A673 (cell line): Measurements from ENCODE around the gene MAOB. TPM values are rescaled to one million over a fixed set of nuclear protein-coding genes. Genes with fewer than 3 reads are reported as not detected.

ENCODE experiments used
- BruUV-seq: library from RNA; stranded (reverse); fragments of 400-500 nt; replicated peaks from 2 replicates; lab custom pipeline; 2021; lab: Mats Ljungman, UMichigan
- CTCF ChIA-PET: fragments of 300-600 bp; sonication (Branson Sonifier 250); formaldehyde crosslinking; loops from one replicate; lab custom pipeline; 2022; ENCODE audit warnings: antibody characterized with exemption; lab: Charles Lee
- POLR2A ChIA-PET: fragments of 300-600 bp; sonication (Branson Sonifier 250); formaldehyde crosslinking; loops from one replicate; lab custom pipeline; 2022; ENCODE audit warnings: antibody characterized with exemption; ENCODE audit not compliant: low non-redundant PET; lab: Charles Lee
- DNase-seq: peaks from one replicate; pipeline ENCODE4 v3.0.0-alpha.2; 2015; ENCODE audit warnings: low spot score
- H3K27ac ChIP-seq: fragments of 200-600 bp; sonication (generic); 2 replicates; pipeline ENCODE4 v1.5.1; 2016; ENCODE audit warnings: mixed run types, low read depth, mild to moderate bottlenecking, mixed read lengths, antibody characterized with exemption, low read length; ENCODE audit not compliant: poor library complexity, severe bottlenecking
- H3K27me3 ChIP-seq: fragments of 200-600 bp; sonication (generic); replicated peaks from 2 replicates; pipeline ENCODE4 v1.6.1; 2017; ENCODE audit warnings: mixed run types, low read depth, mild to moderate bottlenecking, mixed read lengths, antibody characterized with exemption, low read length; ENCODE audit not compliant: insufficient read depth, poor library complexity
- H3K36me3 ChIP-seq: fragments of 200-600 bp; sonication (generic); 2 replicates; pipeline ENCODE4 v1.6.1; 2016; ENCODE audit warnings: mixed run types, mild to moderate bottlenecking, mixed read lengths, antibody characterized with exemption, low read length; ENCODE audit not compliant: insufficient read depth, poor library complexity, severe bottlenecking
- H3K4me1 ChIP-seq: fragments of 200-600 bp; sonication (generic); 2 replicates; pipeline ENCODE4 v1.6.1; 2017; ENCODE audit warnings: mixed run types, mild to moderate bottlenecking, mixed read lengths, antibody characterized with exemption, low read length; ENCODE audit not compliant: insufficient read depth, poor library complexity, severe bottlenecking
- H3K4me3 ChIP-seq: fragments of 200-600 bp; sonication (generic); 2 replicates; pipeline ENCODE4 v1.5.1; 2016; ENCODE audit warnings: low read depth, mixed run types, mild to moderate bottlenecking, mixed read lengths, low read length; ENCODE audit not compliant: poor library complexity, severe bottlenecking
- H3K9me3 ChIP-seq: fragments of 200-600 bp; sonication (generic); 2 replicates; pipeline ENCODE4 v1.6.1; 2016; ENCODE audit warnings: mixed run types, low read depth, mild to moderate bottlenecking, mixed read lengths, antibody characterized with exemption, low read length; ENCODE audit not compliant: poor library complexity, severe bottlenecking
- EZH2 ChIP-seq: fragments of 200-600 bp; sonication (generic); IDR thresholded peaks from 2 replicates; pipeline ENCODE4 v1.6.1; 2017; ENCODE audit warnings: borderline replicate concordance, low read depth, mild to moderate bottlenecking, mixed read lengths, antibody characterized with exemption, low read length; ENCODE audit not compliant: poor library complexity, severe bottlenecking
- intact Hi-C: fragments of 100-400 bp; cut with micrococcal nuclease; formaldehyde crosslinking; loops from one replicate; pipeline ENCODE4 v1.10.0; 2022; ENCODE audit not compliant: unreplicated experiment
- total RNA-seq: library from RNA; stranded (reverse); gene quantifications from 2 replicates; pipeline ENCODE4 v1.2.3, GENCODE V29; 2021
- TF ChIP-seq, protein P1 (sequence below): fragments of 300-800, 200-600 bp; sonication (generic); conservative IDR thresholded peaks from 2 replicates; pipeline ENCODE4 v1.5.1; 2017; ENCODE audit warnings: low read depth, mild to moderate bottlenecking, antibody characterized with exemption, low read length, moderate library complexity, mixed read lengths

MAOB gene
- total RNA-seq, 1 experiment from 2014 or later = not detected

- Histone ChIP-seq H3K27me3 (no peaks in the 10 kb centered on the region), H3K4me1 (no peaks in the 10 kb centered on the region), H3K36me3 (no peaks in the 10 kb centered on the region), H3K27ac (no peak overlapping the region), H3K4me3 (no peak overlapping the region), H3K9me3 (no peaks in the 10 kb centered on the region)
- intact Hi-C loops = no loop called here
- no TSS peak for BruUV-seq
- ChIA-PET POLR2A (no interaction called here), CTCF (no interaction called here)
- no peak for DNase-seq
- TF ChIP-seq, protein P1, sequence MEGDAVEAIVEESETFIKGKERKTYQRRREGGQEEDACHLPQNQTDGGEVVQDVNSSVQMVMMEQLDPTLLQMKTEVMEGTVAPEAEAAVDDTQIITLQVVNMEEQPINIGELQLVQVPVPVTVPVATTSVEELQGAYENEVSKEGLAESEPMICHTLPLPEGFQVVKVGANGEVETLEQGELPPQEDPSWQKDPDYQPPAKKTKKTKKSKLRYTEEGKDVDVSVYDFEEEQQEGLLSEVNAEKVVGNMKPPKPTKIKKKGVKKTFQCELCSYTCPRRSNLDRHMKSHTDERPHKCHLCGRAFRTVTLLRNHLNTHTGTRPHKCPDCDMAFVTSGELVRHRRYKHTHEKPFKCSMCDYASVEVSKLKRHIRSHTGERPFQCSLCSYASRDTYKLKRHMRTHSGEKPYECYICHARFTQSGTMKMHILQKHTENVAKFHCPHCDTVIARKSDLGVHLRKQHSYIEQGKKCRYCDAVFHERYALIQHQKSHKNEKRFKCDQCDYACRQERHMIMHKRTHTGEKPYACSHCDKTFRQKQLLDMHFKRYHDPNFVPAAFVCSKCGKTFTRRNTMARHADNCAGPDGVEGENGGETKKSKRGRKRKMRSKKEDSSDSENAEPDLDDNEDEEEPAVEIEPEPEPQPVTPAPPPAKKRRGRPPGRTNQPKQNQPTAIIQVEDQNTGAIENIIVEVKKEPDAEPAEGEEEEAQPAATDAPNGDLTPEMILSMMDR = no peak
- TF ChIP-seq EZH2 = no peak
Observed at GRCh38 chrX:43827791-43828190, 54.5 kb downstream of the MAOB start.

DNA sequence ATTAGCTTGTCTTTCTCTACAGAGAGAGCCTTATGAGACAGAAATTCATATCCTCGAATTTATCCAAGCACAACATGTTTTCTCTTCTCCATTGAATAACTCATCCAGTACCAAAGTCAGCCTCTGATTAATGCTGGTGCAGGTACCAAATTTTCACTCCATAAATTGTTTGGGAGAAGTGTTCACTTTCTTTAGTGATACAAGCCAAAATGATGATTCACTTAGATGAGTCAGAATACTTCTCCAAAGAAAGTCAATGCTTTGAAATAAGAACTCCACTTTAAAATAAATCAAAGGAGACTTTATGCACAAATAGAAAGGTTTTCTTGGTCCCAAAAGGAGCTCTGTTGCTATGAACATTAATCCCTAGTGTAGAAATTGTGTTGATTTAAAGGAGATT, 60.2 kb downstream of the MAOB start:
- no peaks in the 10 kb centered on the region for H3K36me3 ChIP-seq
- no peak overlapping the region for H3K27ac ChIP-seq
- DNase-seq = no peak
- TF ChIP-seq, protein P1 = no peak
- no peak for TF ChIP-seq EZH2
- H3K27me3 ChIP-seq = no peaks in the 10 kb centered on the region
- no peak overlapping the region for H3K4me3 ChIP-seq
- ChIA-PET CTCF (interaction anchor here (0.6 kb wide), 1 partner anchor 136 kb away, joined by 3 read pairs; no protein-coding TSS in a partner anchor), POLR2A (no interaction called here)
- no peaks in the 10 kb centered on the region for H3K9me3 ChIP-seq
- intact Hi-C loops = no loop called here
- H3K4me1 ChIP-seq = no peaks in the 10 kb centered on the region
- BruUV-seq = no TSS peak

DNA sequence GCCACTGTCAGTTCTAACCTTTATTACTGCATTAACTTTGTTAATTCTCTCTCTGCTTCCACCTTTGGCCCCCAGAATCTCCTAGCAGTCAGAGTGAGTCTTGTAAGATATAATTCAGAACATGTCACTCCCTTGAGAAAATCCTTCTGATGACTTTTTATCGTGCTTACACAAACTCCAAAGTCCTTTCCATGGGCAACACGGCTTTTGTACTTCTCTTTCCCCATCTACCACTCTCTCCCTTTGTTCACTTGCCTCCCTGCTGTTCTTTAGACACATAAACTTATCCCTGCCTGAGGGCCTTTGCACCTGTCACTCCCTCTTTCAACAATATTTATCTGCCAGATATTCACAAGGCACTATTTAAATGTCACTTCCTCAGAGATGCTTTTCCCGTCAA, 64.8 kb downstream of the MAOB start:
- no TSS peak for BruUV-seq
- no peak for DNase-seq
- intact Hi-C loops = no loop called here
- Histone ChIP-seq H3K36me3 (no peaks in the 10 kb centered on the region), H3K27ac (no peak overlapping the region), H3K9me3 (no peaks in the 10 kb centered on the region), H3K4me1 (no peaks in the 10 kb centered on the region), H3K27me3 (no peaks in the 10 kb centered on the region), H3K4me3 (no peak overlapping the region)
- CTCF ChIA-PET = no interaction called here
- no peak for TF ChIP-seq EZH2
- TF ChIP-seq, protein P1 = no peak
- POLR2A ChIA-PET = no interaction called here
